HG02610 (cell line): ENCODE results near the gene IDE.
"Not testable (repeated sequence)": the region's sequence is repeated elsewhere in the genome, so short reads cannot be mapped to it uniquely, and the experiment has no call there.

Experiments used
- ATAC-seq: cut with Tn5 transposase; IDR thresholded peaks from one replicate; pipeline ENCODE4 v1.9.1; 2021; ENCODE audit warnings: mild to moderate bottlenecking, moderate library complexity; ENCODE audit not compliant: unreplicated experiment

The IDE gene

DNA sequence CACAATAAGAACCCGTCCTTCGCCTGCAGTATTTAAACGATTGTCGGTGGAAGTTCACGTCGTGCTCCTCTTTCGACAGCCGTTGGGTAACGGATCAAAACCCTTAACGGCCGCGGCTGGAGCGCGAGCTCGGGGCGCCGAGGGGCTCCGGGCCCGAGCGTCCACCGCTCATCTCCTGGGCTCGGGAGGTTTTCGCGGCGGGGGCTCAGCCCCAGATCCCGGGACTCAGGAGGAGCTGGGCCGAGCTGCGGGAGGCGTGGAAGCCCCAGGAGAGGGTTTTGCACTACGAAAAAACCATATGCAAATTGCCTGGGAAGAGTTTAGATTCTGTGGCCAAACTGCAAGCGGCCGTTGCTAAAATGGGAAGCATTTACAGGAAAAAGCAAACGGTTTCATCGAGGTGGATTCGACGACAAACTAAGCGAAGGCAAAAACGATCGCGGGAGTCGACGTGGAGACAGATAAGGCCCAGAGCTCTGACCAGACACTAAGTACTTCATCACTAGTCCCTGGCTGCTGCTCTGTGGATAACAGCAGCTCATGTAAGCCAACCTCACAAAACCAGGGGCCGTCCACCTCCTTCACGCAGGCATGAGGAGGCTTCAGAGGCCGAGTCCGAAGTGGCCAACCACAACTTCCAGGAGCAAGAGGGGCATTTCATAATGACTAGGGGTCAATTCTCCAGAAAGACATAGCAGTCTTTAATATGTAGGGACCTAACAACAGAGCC lies 153.2 kb downstream of the IDE start:
- ATAC-seq, result no peak

DNA sequence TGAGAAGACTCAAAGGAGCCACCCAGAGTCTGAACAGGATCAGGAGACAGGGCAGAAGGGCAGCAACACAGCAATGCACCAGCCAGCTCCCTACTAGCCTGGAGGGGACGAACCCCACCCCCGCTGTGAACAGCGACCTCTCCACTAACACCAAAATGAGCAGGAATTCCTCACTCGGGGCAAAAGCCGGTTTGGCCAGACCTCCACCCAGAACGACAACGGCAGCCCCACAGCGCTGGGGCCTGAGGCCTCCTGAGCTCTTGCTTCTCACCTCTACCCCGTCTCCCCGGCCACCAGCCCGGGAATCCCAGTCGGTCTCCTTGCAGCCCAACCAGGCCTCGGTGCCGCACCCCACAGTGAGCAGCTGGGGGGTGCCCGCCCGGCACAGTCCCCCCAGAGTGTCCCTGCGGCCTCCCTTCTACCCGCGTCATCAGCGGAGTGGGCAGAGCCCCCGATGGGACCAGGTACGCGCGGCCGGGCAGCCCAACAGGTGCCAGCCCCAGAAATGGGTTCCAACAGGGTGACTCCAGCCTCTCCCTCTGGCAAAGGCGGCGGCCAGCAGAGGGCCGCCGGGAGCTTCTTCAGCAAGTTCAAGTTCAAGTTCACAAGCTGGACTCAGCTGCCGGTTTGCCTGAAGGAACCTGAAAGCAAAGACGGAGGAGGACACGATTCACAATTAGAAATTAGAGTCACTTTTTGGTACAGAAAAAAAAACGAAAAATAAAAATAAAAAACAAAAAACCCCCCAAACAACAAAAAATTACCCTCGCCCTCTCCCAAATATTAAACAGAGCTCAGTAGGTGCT lies 153.9 kb downstream of the IDE start:
- ATAC-seq, result no peak

DNA sequence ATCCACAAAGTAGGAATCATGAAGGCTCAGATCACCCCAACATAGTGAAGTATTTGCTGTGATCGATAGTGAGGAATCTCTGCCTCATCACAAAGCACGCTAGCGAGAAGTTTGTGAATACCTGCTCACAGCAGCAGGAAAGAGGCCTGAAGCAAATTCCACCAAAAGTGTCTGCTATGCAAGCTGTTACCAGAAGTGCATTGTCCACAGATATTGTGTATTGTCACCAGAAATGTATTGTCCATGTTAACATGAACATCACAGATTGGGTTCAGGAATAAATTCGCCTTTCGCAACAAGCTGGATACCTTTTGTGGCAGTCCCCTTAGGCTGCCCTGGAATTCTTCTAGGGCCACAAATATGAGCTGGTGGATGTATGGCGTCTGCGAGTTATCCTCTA lies 155.0 kb downstream of the IDE start:
- no peak for ATAC-seq

DNA sequence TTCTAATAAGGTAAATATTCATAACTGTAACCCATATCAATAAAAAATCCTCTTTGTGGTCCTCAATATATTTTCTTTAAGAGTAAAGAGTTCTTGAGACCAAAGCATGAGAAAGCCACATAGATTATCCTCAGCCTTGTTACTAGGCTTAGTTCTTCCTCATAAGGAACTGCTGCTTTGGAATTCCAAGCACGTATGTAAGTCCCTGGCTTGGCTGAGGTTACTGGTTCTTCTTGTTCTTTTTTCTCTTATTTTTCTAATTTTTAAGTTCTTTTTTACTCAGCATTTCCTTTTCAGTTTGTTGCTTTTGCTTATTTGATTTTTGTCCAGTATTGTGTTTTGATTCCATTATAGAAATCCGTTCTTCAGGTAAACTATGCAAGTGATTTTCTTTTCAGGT lies 155.7 kb downstream of the IDE start:
- no peak for ATAC-seq

DNA sequence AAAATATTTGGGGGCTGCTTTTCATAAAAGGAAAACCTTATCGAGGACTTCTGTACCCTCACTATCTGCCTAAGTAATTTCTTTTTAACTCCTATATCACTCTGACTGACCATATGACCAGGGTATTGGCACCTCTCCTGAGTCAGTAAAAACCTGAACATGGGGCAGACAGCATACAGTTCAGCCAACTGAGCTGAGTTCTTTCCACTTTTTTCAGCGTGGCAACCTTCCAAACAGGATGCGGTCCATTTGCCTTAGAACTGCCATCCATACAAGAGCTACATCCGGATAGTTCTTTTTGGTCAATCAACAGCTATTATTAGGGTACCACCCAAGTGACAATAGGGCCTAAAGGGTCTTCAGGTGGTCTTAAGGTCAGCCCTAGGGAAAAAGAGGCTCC lies 160.4 kb downstream of the IDE start:
- no peak for ATAC-seq

DNA sequence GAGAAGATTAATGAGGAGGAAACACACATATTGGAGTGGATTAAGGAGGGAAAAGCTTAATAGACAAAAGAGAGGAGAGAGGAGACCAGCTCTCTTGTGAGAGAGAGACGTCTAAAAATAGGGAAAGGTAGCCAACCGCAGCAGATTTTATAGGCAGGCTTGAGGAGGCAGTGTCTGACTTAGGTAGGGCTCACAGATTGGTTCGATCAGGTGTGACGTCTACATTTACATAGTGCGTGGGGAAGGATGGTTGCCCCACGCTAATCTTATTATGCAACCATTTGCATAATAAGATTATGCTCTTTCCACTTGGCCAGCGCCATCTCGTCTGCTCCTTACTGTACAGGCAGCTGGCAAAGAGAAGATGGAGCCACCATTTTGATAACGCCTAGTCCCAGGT lies 160.9 kb downstream of the IDE start:
- no peak for ATAC-seq

DNA sequence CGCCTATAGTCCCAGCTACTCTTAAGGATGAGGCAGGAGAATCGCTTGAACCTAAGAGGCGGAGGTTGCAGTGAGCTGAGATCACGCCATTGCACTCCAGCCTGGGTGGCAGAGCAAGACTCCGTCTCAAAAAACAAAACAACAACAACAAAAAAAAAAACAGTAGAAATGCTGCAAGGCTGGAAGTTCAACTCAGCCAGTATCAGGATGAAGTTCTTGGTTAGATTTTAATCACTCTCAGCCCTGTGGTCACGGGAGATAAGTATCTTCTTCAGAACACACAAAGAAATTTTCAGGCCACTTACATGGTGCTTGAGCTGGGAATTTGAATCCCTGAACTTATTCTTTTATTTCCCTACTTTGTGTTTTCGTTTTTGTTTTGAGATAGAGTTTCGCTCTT lies 162.5 kb downstream of the IDE start:
- ATAC-seq, result no peak

DNA sequence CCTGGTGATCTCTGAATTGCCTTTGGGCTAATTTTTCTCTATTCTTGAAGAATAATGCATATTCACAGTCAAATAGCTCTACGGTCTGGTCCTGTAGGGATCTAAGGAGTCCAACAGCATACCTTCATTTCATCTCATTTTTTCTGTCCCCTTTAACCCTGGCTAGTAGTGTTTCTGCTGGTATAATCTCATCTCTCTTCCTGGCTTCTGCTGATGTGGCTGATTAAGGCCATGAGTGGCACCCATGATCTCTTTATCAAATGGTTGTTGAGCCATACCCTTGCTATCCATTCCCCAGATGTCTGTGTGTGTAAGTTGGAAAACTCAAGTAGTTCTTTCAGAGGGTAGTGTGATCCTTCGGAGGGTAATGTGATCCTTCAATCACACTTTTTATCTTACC lies 163.4 kb downstream of the IDE start:
- no peak for ATAC-seq

DNA sequence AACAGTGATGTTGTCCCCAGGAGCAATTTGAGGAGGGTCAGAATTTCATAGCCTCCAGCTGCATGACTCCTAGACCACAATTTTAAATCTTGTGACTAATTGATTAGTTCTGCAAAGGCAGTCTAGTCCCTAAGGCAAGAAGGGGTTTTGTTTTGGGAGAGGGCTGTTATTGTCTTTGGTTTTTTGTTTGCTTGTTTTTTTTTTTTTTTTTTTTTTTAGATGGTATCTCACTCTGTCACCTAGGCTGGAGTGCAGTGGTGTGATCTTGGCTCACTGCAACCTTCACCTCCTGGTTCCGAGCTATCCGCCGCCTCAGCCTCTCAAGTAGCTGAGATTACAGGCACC lies 165.9 kb downstream of the IDE start:
- ATAC-seq, result no peak

DNA sequence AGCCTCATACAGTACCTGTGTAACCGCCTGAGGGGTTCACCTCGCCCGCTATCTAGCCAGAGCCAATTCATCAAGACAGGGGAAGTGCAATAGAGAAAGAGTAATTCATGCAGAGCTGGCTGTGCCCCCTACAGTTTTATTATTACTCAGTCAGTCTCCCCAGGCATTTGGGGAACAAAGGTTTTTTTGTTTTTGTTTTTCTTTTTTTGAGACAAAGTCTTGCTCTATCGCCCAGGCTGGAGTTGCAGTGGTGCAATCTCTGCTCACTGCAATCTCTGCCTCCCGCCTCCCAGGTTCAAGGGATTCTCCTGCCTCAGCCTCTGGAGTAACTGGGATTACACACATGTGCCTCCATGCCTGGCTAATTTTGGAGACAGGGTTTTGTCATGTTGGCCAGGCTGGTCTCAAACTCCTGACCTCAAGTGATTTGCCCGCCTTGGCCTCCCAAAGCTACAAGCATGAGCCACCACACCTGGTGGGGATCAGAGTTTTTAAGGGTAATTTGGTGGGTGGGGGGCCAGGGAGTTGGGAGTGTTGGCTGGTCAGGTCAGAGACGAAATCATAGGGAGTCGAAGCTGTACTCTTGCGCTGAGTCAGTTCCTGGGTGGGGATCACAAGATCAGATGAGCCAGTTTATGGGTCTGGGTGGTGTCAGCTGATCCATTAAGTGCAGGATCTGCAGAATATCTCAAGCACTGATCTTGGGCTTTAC lies 166.4 kb downstream of the IDE start:
- ATAC-seq, result no peak

DNA sequence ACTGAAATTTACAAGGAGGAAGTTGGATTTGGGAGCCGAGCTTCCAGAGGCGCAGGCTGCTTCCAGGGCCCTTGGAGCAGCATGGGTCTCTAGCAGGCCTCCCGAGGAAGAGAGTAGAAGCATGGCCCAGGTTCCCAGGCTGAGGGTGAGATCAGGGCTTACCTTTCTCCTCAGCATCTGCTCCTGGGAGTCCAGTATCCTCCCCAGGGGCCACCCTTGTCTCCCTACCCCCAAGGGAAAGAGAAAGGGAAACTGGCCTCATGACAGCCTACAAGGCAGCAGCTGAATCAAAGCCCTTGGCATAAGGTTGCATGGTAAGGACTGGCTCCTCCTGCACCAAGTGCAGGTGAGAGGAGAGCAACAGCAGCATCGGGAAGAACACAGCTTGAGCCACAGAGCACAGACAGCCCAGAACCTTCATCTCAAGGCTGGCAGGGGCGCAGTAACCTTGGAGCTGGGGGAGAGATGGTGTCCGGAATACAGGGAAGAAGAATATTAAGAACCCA lies 168.4 kb downstream of the IDE start:
- ATAC-seq, result no peak

DNA sequence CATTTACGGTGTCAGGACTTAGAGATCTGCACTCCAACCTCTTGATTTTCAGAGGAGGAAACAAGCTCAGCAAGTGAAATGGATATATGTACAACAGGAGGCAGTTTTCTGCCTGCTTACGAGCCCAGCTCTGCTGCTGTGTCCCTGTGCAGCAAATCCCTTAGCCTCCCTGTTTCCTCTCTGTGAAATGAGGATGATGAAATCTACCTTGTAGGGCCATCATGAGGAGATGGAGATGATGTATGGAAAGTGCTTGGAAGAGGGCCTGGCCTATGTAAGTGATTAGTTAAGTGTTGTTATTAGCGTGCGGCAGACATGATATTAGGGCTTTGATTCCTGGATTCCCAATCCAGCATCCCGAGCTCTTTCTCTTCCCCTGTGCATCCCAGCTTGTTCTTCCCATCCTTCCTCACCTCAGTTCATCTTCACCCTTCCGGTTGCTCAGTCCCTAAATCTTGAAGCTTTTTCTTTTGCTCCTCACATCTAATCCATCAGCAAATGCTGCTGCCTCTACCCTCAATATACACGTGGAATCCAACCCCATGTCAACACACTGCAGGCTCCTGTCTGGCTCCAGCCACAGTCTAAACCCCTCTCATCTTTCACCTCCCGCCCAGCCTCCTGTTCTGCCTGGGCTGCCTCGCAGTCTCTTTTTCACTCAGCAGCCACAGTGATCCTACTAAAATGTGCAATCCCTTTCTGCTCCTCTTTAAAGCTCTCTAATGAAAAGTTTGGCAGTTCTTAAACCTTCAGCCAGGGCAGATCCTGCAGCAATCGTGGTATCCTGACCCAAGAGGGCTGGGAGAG lies 169.1 kb downstream of the IDE start:
- no peak for ATAC-seq

DNA sequence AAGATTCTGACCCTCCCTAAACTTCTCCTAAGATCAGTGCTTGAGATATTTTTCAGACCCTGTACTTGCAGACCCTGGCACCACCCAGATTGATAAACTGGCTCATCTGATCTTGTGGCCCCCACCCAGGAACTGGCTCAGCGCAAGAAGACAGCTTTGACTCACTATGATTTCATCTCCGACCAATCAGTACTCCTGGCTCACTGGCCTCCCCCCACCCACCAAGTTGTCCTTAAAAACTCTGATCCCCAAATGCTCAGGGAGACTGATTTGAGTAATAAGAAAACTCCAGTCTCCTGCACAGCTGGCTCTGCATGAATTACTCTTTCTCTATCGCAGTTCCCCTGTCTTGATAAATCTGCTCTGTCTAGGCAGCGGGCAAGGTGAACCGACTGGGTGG lies 171.7 kb downstream of the IDE start:
- not testable (repeated sequence) for ATAC-seq
